CMK (cell line): ENCODE results near the gene EDNRA.
"Not testable (repeated sequence)": the region's sequence is repeated elsewhere in the genome, so short reads cannot be mapped to it uniquely, and the experiment has no call there.

ENCODE experiments used
- DNase-seq: peaks from one replicate; pipeline ENCODE4 v3.0.0-alpha.2; 2010; ENCODE audit warnings: low read depth

The EDNRA gene

DNA sequence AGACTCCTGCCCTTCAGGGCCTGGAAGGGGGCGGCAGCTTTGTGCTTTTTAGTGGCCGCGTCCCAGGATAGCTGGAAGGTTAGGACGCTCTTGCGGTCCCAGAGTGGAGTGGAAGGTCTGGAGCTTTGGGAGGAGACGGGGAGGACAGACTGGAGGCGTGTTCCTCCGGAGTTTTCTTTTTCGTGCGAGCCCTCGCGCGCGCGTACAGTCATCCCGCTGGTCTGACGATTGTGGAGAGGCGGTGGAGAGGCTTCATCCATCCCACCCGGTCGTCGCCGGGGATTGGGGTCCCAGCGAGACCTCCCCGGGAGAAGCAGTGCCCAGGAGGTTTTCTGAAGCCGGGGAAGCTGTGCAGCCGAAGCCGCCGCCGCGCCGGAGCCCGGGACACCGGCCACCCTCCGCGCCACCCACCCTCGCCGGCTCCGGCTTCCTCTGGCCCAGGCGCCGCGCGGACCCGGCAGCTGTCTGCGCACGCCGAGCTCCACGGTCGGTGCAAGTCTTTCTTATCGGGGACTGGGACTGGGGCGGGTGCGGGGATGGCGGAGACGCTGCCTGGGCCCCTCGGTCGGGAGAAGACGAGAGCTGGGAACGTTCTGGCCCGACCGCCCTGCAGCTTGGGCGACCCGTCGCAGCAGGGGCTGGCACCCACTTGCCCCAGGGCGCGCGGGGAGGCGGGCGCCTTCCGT, at the start of gene EDNRA:
TSS of gene EDNRA (plus strand) at position 207 of the 686 bp plus-strand sequence. CDS start 4,585 bp downstream, outside the sequence.
- DNase-seq, result no peak

- not testable (repeated sequence) for DNase-seq
Measured at GRCh38 chr4:147434370-147434769, 46.5 kb upstream of the EDNRA start.

DNA sequence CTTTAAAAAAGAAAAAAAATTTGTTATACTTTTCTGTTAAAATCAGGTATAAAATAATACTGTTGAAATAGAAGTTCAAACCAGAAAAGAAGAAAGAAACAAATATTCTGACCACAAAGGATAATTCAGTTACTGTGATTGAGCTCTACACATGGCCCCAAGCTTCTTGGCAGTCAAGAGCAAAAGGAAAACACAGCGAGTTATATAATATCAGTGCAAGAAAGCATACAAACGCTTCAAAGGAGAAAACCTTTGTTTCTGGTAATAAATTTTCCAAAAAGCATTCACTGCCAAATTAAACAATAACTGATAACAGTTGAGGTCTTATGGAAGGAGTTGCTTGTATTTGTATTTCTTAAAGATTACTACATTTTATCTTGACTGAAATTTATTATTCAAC, 40.5 kb upstream of the EDNRA start:
- no peak for DNase-seq

GRCh38 chr4:147447786-147448185, 33.1 kb upstream of the EDNRA start:
- no peak for DNase-seq

DNA sequence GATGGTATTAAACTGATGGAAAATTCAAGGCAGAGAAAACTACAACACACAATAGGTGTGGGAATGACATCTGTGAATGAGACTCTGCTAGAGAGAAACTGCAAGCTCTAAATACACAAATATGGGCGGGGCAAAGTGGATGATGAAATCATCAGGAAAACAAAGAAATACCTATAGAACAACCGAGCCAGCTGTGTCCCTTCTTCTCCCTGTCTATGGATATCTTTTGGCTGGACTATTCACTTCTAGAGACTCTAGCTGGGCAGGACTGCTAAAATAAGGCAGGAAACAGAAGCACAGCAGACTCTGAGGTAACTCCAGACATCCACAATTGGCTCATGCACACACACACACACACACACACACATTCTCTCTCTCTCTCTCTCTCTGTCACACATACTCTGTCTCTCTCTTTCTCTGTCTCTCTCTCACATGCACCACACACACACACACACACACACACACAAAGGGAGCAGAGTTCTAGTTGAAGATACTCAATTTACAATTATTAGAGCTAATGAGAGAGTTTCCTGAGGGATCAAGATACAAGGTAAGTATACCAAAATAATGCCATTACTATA, 27.2 kb upstream of the EDNRA start:
- DNase-seq, result no peak

- DNase-seq, result no peak
Measured at GRCh38 chr4:147456706-147457105, 24.2 kb upstream of the EDNRA start.

- DNase-seq, result no peak
Measured at GRCh38 chr4:147461161-147461560, 19.7 kb upstream of the EDNRA start.

DNA sequence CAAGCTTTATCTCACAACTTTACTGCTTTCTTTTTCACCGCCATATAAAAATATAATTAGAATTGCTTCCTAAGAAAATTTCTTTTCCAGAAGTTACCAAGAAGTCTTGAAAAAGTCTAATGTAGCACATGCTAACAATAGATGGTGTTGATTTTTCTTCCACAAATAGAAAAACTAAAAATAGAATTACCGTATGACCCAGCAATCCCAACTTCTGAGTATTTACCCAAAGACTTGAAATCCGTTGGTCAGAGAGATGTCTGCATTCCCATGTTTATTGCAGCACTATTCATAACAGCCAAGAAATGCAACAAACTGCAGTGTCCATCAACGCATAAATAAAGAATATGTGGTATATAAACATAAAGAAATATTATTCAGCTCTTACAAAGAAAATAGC, 17.8 kb upstream of the EDNRA start:
- DNase-seq, result no peak

GRCh38 chr4:147465461-147465860, 15.4 kb upstream of the EDNRA start:
- no peak for DNase-seq

- no peak for DNase-seq
Measured at GRCh38 chr4:147477439-147477838, 3.5 kb upstream of the EDNRA start.

- DNase-seq, result no peak
Measured at GRCh38 chr4:147479376-147479775, 1.5 kb upstream of the EDNRA start.

DNA sequence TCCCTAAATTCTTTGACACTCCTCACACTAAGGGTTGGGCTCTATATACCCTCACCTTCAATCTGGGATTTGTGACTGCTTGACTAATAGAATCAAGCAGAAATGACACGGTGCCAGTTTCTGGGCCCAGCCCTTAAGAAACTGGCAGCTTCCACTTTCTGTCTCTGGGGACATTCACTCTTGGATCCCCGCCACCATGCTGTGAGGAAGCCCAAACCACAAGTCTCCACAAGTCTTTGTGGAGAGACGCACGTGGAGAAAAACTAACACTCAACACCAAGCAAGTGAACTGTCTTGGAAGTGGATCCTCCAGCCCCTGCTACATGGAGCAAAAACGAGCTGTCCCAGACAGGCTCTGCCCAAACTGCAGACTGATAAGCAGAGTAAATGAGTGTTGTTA, 1.1 kb upstream of the EDNRA start:
- no peak for DNase-seq

GRCh38 chr4:147480502-147480890, 401 bp upstream of the EDNRA start:
- no peak for DNase-seq

DNA sequence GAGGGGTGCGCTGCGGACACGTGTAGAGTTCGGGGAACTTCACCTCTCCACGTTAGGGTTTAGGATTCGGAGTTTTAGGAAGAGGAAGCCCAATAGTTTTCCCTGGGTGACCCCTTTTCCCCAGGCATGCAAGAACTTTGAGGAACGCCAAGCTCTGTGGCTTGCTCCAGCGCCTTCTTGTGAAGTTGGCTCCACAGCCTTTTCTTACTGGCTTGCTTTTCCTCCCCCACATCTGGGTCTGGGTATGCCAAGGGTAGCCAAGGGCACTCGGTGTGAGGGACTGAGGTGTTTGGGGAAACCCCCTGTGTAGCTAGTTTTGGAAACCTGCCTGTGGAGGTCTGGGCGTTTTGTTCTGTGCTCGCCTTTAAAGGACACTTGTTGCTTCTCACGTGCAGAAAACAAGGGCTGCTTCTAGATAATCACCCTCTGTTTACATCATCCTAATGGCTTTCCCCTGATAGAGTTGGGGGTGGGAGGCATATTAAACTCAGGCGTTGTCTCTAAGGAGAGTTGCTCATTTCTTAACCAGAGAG, 746 bp downstream of the EDNRA start:
- DNase-seq, result no peak

DNA sequence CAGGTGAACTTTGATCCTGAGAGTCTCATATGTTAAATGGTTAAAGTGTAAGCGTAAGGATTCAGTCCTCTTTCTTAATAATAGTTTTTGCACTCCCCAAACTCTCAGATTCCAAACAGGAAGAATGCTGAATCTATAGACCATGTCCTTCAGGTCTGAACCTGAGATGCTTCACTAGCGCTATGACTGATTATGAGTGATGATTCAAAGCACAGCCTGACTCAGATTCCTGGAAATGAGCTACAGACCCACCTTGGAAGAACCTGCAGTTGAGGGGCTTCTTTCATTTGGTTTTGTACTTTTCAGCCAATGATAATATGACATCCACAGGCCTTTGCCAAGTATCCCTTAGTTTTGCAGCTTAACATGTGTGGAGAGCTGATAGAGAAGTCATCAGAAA, 1.4 kb downstream of the EDNRA start:
- no peak for DNase-seq

GRCh38 chr4:147485167-147485566, 4.3 kb downstream of the EDNRA start:
- no peak for DNase-seq

GRCh38 chr4:147487616-147488015, 6.7 kb downstream of the EDNRA start:
- no peak for DNase-seq

DNA sequence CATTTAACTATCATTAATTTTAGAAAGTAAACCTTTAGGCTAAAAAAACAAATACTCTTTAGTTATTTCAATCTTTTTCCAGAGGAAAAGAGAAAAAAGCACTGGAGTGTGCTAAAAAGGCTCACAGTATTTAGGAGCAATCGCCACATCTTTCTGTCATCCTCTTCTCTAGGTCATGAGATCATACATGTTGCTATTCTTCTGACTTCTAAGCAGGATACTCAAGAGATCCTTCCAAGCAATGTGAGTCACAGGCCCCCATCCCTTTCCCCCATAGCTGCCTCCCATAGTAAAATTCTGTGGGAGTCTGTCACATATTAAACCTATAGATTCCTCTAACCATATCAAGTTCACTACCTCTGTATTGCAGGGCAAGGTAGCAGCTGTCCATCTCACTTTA, 7.7 kb downstream of the EDNRA start:
- no peak for DNase-seq

- DNase-seq, result no peak
Measured at GRCh38 chr4:147491086-147491485, 10.2 kb downstream of the EDNRA start.

GRCh38 chr4:147492306-147492705, 11.4 kb downstream of the EDNRA start:
- no peak for DNase-seq

DNA sequence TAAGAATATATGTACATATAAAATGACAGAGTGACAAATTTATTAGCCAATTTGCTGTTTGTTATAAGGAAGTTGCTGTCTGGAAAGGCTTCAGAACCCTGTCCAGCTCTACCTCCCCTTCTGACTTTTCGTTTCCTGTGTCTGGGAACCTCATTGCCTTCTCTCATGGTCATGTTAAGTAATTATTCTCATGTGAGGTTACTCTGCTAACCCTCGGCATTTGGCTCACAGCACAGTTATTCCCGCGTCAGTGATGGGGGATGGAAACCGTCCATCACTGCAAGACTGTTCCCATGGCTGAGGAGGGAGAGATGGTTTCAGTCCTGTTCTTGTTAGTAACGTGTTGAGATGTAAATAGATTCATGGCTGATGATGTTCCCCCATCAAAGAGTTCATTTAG, 11.9 kb downstream of the EDNRA start:
- no peak for DNase-seq

GRCh38 chr4:147493307-147493706, 12.4 kb downstream of the EDNRA start:
- no peak for DNase-seq

DNA sequence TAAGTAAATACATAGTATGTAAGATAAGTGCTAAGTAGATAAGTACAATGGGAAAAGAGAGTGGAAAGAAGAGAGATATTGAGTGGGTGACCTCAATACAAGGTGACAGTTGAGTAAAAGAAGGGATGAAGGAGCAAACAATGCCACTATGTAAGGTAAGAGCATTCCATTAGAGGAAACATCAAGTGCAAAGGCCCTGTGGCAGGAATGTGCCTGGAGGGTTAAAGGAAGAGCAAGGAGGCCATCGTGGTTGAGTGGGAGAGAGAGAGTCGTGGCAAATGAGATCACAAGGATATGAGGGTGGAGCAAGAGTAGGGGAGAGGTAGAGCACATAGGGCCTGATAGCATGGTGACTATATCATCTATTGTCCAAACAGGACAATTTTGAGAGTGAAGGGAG, 13.4 kb downstream of the EDNRA start:
- DNase-seq, result no peak

DNA sequence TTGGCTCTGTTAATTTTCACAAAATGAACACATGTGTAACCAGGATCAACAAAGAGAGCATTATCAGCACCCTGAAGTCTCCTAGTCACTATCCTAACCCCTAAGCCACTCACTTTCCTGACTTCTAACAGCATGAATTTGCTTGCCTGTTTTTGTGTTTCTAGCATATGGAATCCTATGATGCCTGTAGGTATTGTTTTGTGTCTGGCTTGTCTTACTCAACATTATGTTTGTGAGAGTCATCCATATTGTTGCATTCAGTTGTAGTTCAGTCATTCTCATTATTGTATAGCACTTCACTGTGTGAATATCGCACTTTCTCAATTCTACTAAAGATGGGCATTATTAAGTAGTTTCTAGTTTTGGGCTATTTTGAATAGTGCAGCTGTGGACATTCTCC, 15.6 kb downstream of the EDNRA start:
- DNase-seq, result no peak
